GM12878 (cell line): ENCODE results near the gene FCRLB. TPM values are rescaled to one million over a fixed set of nuclear protein-coding genes. Genes with fewer than 3 reads are reported as not detected.

Experiments
- ATAC-seq: fragments of 200-7000 bp; cut with Tn5 transposase; 3 replicates; pipeline ENCODE4 v1.9.1; 2020; ENCODE audit warnings: mild to moderate bottlenecking, moderate library complexity
- BruUV-seq: library from RNA; stranded (reverse); fragments of 400-500 nt; replicated peaks from 2 replicates; lab custom pipeline; 2021; lab: Mats Ljungman, UMichigan
- CTCF ChIA-PET: fragments of 300-600 bp; sonication (Branson Sonifier 250); formaldehyde crosslinking; extraction: SDS; loops from one replicate; lab custom pipeline; 2021; ENCODE audit warnings: inconsistent platforms; lab: Yijun Ruan, JAX
- POLR2A ChIA-PET: fragments of 350-600 bp; formaldehyde crosslinking; extraction: SDS; loops from one replicate; lab custom pipeline; 2021; ENCODE audit warnings: inconsistent platforms; lab: Charles Lee
- RAD21 ChIA-PET: fragments of 300-600 bp; sonication (Branson Sonifier 250); formaldehyde crosslinking; loops from one replicate; lab custom pipeline; 2023; ENCODE audit warnings: antibody characterized with exemption; ENCODE audit not compliant: unreplicated experiment; lab: Charles Lee
- SMC1A ChIA-PET: fragments of 300-600 bp; sonication (Branson Sonifier 250); formaldehyde crosslinking; loops from one replicate; lab custom pipeline; 2023; ENCODE audit not compliant: unreplicated experiment, uncharacterized antibody; lab: Charles Lee
- DNase-seq: peaks from one replicate; pipeline ENCODE4 v3.0.0-alpha.2; 2011; ENCODE audit warnings: low read depth, low spot score
- FAIRE-seq: peaks from 3 replicates; lab custom pipeline; 2011; peaks lifted over from hg19 to GRCh38; lab: Jason Lieb, UNC
- H2AFZ ChIP-seq: 2 replicates; pipeline ENCODE4 v1.6.0; 2011; ENCODE audit warnings: low read depth, low read length, control low read depth; ENCODE audit not compliant: control insufficient read depth
- H3K27ac ChIP-seq: 2 replicates; pipeline ENCODE4 v1.5.1; 2011; ENCODE audit warnings: control low read depth; ENCODE audit not compliant: control insufficient read depth, insufficient read depth
- H3K27me3 ChIP-seq, 2 experiments: replicated peaks in 1 of 2; 2 replicates each; pipeline versions ENCODE4 v1.6.0 to v1.6.1; 2011; ENCODE audit warnings: low read length in 1 of 2; ENCODE audit not compliant: control insufficient read depth in 2 of 2, insufficient read depth in 2 of 2
- H3K36me3 ChIP-seq, 2 experiments: 2 replicates each; pipeline ENCODE4 v1.5.1; 2011; ENCODE audit warnings: low read length in 1 of 2; ENCODE audit not compliant: control insufficient read depth in 2 of 2, insufficient read depth in 2 of 2
- H3K4me1 ChIP-seq: 2 replicates; pipeline ENCODE4 v1.6.1; 2011; ENCODE audit warnings: mild to moderate bottlenecking, low read length, moderate library complexity, mixed read lengths; ENCODE audit not compliant: control insufficient read depth, insufficient read depth
- H3K4me2 ChIP-seq: 2 replicates; pipeline ENCODE4 v1.6.0; 2011; ENCODE audit warnings: control low read depth; ENCODE audit not compliant: control insufficient read depth, insufficient read depth
- H3K4me3 ChIP-seq: fragments of 200-600 bp; sonication (generic); 2 replicates; pipeline ENCODE4 v1.5.1; 2016
- H3K79me2 ChIP-seq: 2 replicates; pipeline ENCODE4 v1.6.0; 2011; ENCODE audit warnings: low read length; ENCODE audit not compliant: control insufficient read depth, insufficient read depth
- H3K9ac ChIP-seq: 2 replicates; pipeline ENCODE4 v1.8.0; 2011; ENCODE audit warnings: low read length, control low read depth, mixed read lengths; ENCODE audit not compliant: control insufficient read depth, insufficient read depth
- H3K9me3 ChIP-seq: replicated peaks from 3 replicates; pipeline ENCODE4 v1.5.1; 2011; ENCODE audit warnings: mild to moderate bottlenecking, low read length; ENCODE audit not compliant: control insufficient read depth, insufficient read depth
- H4K20me1 ChIP-seq: 2 replicates; pipeline ENCODE4 v1.6.0; 2011; ENCODE audit not compliant: control insufficient read depth, insufficient read depth
- PML ChIP-seq: IDR thresholded peaks from 2 replicates; pipeline ENCODE4 v1.6.1; 2012; ENCODE audit warnings: low read length, inconsistent platforms
- WRNIP1 ChIP-seq: IDR thresholded peaks from 2 replicates; pipeline ENCODE4 v1.6.1; 2011; ENCODE audit warnings: low read depth, low read length, improper control_type of control experiment, borderline replicate concordance
- ZBTB4 ChIP-seq: fragments of 450-650 bp; formaldehyde crosslinking; IDR thresholded peaks from 2 replicates; pipeline ENCODE4 v1.4.0; 2022; ENCODE audit warnings: mild to moderate bottlenecking, moderate library complexity
- ZNF592 ChIP-seq: fragments of 450-650 bp; IDR thresholded peaks from 2 replicates; pipeline ENCODE4 v1.6.1; 2017; ENCODE audit warnings: mild to moderate bottlenecking, moderate library complexity
- WGBS: methylation state at CpG from one replicate; pipeline ENCODE4 v1.1.6; 2016; ENCODE audit warnings: low lambda C conversion rate; ENCODE audit not compliant: insufficient replicate concordance, insufficient coverage; ENCODE audit errors: missing lambda C conversion rate; 5-methylcytosine and 5-hydroxymethylcytosine counted together
- in situ Hi-C: fragments of 300-500 bp; cut with MboI; formaldehyde crosslinking; loops from 9 replicates; pipeline ENCODE4 v1.14.3; 2018; ENCODE audit warnings: mixed read lengths
- intact Hi-C: fragments of 100-400 bp; cut with micrococcal nuclease; formaldehyde crosslinking; loops from one replicate; pipeline ENCODE4 v1.14.2; 2022; ENCODE audit not compliant: unreplicated experiment
- polyA plus RNA-seq, 11 experiments: library from polyadenylated mRNA; depleted of rRNA in 4 of 11; unstranded in 6 of 11; stranded (reverse) in 5 of 11; fragments of >200 nt; fragmentation: Nextera tagmentation in 4 of 11; fragmentation: Illumina TruSeq in 1 of 11; extraction: Ambion mirVana in 4 of 11; extraction: Trizol in 1 of 11; gene quantifications; 1 replicate in 1 of 11; 2 replicates in 10 of 11; pipeline versions ENCODE4 v1.2.1 to v1.2.3, GENCODE V29; 2011 to 2016; ENCODE audit warnings: inconsistent platforms in 2 of 11, missing spikeins in 2 of 11, low read depth in 1 of 11
- total RNA-seq, 4 experiments: library from RNA; depleted of rRNA in 3 of 4; stranded (reverse); fragments of >200 nt in 3 of 4; fragmentation: Illumina TruSeq in 1 of 4; extraction: Trizol in 1 of 4; gene quantifications; 2 replicates each; pipeline versions ENCODE4 v1.2.1 to v1.2.3, GENCODE V29; 2013 to 2021
- TF ChIP-seq, protein P1 (sequence below): fragments of 450-650 bp; IDR thresholded peaks from 2 replicates; pipeline ENCODE4 v1.6.1; 2018; ENCODE audit warnings: mild to moderate bottlenecking, low read depth, moderate library complexity; ENCODE audit not compliant: partially characterized antibody

FCRLB gene
- total and polyA plus RNA-seq, 10 of the 15 experiments (the other 5 are each of a cell fraction or from before 2014, with no cell fraction given): 0.55 to 11.7 (median 5.6) TPM

DNA sequence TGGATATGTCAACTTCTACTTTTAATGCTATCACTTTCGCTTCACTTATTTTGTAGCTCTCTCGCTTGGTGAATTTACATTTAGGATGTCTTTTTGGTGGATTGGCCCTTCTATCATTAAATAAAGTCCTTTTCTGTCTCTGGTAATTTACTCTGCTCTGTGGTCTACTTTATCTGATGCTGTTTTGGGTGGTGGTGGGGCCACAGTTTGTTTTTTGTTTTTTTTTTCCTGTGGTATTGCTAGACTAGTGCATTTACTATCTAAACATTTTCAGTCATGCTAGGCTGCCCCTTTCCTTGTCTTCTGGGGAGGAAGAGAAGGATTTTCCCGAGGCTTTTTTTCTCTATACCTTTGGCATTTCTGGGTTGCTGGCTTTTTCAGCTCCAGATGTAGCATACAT, 32.4 kb upstream of the FCRLB start:
- in situ Hi-C loops: no loop called here
- Histone ChIP-seq H3K4me1 (no peaks in the 10 kb centered on the region), H3K36me3 (no peaks in the 10 kb centered on the region), H3K79me2 (no peaks in the 10 kb centered on the region), H3K9ac (no peak overlapping the region), H3K4me3 (no peak overlapping the region), H3K27me3 (no peaks in the 10 kb centered on the region), H2AFZ (no peak overlapping the region; the same call in none of the 2 replicates), H4K20me1 (no peaks in the 10 kb centered on the region), H3K9me3 (no peaks in the 10 kb centered on the region), H3K4me2 (no peak overlapping the region), H3K27ac (no peak overlapping the region)
- intact Hi-C loops: no loop called here
- FAIRE-seq: peak; percentile 35
- DNase-seq: no peak
- WGBS: 65% methylated on average over 3 of the region's 3 CpGs
- ATAC-seq: no peak
- TF ChIP-seq PML: no peak
- SMC1A ChIA-PET: interaction anchor here (0.8 to 1.9 kb wide), 8 partner anchors 7 to 37 kb away, joined by 3 to 7 read pairs (median 4); partner anchors contain the start of gene FCRLA
- BruUV-seq: no TSS peak
- RAD21 ChIA-PET: no interaction called here
- CTCF ChIA-PET: interaction anchor here (1.4 to 5.4 kb wide), 2 partner anchors 27 to 50 kb away, joined by 4 to 21 read pairs; no protein-coding TSS in a partner anchor
- POLR2A ChIA-PET: no interaction called here

DNA sequence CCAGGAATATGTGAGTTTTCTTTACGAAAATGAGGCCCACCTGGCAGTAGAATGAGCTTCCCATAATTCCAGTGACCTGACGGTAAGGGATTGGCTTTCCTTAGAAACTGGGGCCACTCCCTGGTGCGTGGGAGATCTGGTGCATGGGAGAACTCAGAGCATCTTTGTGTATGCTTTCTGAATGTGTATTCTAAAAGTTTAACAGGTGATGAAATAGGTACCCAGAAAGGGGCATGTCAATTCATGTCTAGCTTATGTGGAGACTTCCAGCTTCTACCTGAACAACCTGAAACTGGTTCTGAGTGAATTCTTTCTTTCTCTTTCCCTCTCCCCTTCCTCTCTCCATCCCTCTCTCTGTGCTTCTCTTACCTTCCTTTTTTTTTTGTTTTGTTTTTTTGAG, 29.5 kb upstream of the FCRLB start:
- Histone ChIP-seq H3K36me3 (no peaks in the 10 kb centered on the region), H3K79me2 (no peaks in the 10 kb centered on the region), H3K27ac (no peak overlapping the region), H4K20me1 (no peaks in the 10 kb centered on the region), H2AFZ (no peak overlapping the region), H3K4me1 (no peaks in the 10 kb centered on the region), H3K9me3 (no peaks in the 10 kb centered on the region), H3K9ac (no peak overlapping the region), H3K4me3 (no peak overlapping the region), H3K27me3 (no peaks in the 10 kb centered on the region), H3K4me2 (no peak overlapping the region)
- no TSS peak for BruUV-seq
- FAIRE-seq: no peak
- 64% methylated on average over 3 of the region's 3 CpGs for WGBS
- in situ Hi-C loops (no loop called here), intact Hi-C loops (no loop called here)
- ChIA-PET SMC1A (interaction anchor here (1.0 to 1.7 kb wide), 5 partner anchors 9 to 45 kb away, joined by 3 to 5 read pairs (median 3); no protein-coding TSS in a partner anchor), CTCF (interaction anchor here (0.7 to 5.4 kb wide), 3 partner anchors 13 to 47 kb away, joined by 3 to 21 read pairs (median 4); no protein-coding TSS in a partner anchor), RAD21 (no interaction called here), POLR2A (no interaction called here)
- DNase-seq: no peak
- ATAC-seq: no peak
- TF ChIP-seq WRNIP1: no peak
- no peak for TF ChIP-seq ZBTB4 (CRISPR knock-in tag)
- no peak for TF ChIP-seq ZNF592
- TF ChIP-seq, protein P1, sequence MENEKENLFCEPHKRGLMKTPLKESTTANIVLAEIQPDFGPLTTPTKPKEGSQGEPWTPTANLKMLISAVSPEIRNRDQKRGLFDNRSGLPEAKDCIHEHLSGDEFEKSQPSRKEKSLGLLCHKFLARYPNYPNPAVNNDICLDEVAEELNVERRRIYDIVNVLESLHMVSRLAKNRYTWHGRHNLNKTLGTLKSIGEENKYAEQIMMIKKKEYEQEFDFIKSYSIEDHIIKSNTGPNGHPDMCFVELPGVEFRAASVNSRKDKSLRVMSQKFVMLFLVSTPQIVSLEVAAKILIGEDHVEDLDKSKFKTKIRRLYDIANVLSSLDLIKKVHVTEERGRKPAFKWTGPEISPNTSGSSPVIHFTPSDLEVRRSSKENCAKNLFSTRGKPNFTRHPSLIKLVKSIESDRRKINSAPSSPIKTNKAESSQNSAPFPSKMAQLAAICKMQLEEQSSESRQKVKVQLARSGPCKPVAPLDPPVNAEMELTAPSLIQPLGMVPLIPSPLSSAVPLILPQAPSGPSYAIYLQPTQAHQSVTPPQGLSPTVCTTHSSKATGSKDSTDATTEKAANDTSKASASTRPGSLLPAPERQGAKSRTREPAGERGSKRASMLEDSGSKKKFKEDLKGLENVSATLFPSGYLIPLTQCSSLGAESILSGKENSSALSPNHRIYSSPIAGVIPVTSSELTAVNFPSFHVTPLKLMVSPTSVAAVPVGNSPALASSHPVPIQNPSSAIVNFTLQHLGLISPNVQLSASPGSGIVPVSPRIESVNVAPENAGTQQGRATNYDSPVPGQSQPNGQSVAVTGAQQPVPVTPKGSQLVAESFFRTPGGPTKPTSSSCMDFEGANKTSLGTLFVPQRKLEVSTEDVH: no peak
